ENCODE data around the gene CSHL1. TPM values are rescaled to one million over a fixed set of nuclear protein-coding genes. Genes with fewer than 3 reads are reported as not detected.
A peak's percentile ranks its signal among the peaks of the same experiment; 100 is the strongest.

CSHL1 gene
- total RNA-seq, 2 donors from 2014 or later, result not detected

DNA sequence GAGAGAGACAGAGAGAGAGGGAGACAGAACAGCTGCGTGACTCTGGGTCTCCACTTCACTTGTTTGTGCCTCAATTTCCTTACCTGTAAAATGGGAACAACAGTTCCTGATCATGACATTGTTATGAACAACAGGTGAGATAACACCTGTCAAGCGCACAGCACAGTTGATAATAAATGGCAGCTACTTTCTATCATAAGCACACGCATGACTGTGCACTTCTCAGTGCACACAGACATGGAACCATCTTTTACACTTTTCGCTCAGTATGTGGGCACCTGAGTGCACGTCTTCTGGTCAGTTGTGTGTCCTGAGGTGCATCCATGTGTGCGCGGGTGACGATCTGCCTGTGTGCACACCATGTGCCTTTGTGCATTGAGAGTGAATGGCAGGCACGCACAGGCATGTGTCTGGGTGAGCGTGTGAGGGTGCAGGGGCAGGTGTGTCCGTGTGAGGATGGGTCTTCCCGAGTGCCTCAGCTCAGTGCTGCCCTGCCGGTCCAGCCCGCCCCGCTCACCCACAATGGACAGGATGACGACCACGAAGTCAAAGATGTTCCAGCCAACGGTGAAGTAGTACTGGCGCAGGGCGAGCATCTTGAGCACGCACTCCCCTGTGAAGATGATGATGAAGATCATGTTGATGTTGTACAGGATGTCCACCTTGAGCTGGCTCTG is 31.4 kb upstream of the CSHL1 start:
- DNase-seq (no peak), ATAC-seq (no peak)
- intact Hi-C loops (cut with DNase I, micrococcal nuclease), result no loop called here

DNA sequence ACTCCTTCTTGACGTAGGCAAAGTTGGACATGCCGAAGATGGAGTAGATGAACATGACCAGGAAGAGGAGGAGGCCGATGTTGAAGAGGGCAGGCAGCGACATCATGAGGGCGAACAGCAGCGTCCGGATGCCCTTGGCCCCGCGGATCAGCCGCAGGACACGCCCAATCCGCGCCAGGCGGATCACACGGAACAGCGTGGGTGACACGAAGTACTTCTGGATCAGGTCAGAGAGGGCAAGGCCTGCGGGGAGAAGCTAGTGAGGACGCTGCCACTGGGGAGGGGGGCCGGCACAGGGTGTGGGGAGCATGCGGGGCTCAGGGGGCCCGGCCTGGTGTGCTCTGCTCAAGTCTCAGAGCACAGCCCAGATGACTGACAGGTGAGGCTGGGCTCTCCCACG is 30.7 kb upstream of the CSHL1 start:
- intact Hi-C loops (cut with DNase I, micrococcal nuclease), result no loop called here
- ATAC-seq (no peak), DNase-seq (no peak)

DNA sequence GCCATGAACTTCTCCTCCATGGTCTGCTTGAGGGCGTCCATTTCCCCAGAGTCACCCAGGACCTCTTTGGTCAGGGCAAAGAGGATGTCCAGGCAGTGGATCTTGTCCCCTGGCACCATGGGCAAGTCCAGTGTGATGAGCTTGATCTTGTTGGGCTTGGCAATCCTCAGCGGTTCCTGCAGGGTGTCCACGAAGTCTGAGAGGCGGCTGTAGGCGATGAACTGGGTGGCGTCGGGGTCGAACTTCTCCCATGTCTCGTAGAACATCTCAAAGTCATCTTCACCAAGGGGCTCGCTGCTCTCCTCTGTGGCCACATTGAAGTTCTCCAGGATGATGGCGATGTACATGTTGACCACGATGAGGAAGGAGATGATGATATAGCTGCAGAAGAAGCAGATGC is 30.1 kb upstream of the CSHL1 start:
- ATAC-seq, result no peak
- intact Hi-C loops (cut with DNase I, micrococcal nuclease), result no loop called here
- DNase-seq, result no peak

DNA sequence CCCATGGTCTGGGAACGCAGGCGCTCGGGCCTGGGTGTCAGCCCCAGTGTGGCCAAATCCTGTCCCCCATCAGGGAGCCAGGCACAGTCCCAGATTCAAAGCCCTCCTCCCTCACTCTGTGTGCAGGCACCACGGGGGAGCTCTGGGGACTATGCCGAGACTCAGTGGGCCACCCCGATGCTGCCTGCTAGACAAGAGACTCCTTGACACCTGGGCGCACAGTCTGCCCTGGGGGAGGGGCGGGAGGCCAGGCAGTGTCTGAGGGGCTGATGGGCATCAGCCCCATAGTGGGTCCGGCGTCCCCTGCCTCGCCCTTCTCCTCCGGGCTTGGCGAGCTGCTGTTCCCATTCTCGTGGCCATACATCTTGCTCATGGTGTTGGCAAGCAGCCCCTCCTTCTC is 29.5 kb upstream of the CSHL1 start:
- intact Hi-C loops (cut with DNase I, micrococcal nuclease), result no loop called here
- ATAC-seq (no peak), DNase-seq (no peak)

DNA sequence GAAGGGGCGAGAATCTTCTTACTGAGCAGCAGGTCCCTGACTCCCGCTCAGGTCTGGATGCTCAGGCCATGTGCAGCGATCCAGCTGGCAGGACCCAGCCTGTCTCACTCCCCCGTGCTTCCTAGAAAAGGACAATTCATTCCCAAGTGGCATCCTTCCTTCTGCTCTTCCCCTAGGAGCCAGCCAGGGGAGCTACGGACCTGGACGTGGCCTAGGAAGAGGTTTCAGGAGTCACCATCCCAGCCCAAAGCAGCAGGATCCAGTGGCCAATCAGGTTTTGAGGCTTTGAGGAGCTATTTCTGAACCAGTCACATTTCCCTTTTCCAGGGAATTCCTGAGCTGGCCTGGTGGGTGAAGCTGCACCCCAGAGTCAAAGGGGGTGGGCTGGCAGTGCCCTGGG is 28.8 kb upstream of the CSHL1 start:
- no peak for ATAC-seq
- intact Hi-C loops (cut with DNase I, micrococcal nuclease), result no loop called here
- no peak for DNase-seq

DNA sequence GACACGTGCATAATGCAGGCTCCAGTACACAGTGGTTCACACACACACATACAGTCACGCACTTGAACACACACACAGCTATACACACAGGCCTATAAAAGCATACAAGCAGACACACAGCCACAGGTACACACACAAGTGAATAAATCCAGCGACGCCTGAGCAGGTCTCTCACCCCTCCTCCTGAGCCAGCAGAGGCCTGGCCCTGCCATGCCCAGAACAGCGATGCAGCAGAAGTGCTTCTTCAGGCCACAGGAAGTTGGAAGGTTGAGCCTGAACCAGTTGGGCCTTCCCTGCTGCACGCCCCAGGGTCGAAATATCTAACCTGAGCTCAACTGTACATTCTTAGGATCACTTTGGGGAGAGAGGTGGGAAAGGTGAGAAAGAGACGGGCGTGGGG is 28.3 kb upstream of the CSHL1 start:
- intact Hi-C loops (cut with DNase I, micrococcal nuclease), result no loop called here
- DNase-seq, result no peak
- ATAC-seq, result no peak

DNA sequence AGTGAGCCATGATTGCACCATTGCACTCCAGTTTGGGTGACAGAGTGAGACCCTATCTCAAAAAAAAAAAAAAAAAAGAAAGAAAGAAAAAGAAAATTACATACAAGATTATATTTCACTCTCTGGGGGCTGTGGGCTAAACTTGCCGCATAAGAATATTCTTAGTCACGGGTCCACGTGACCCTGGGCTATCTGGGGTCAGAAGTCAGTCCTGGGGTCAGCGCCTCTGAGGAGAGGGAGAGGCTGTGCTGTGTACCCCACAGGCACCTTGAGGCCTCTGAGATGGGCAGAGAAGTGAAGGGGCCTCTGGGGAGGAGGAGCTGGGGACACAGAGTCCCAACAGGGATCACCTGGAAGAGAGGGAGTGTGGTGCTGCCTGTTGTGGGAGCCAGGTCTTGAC is 26.9 kb upstream of the CSHL1 start:
- intact Hi-C loops (cut with DNase I, micrococcal nuclease), result no loop called here
- ATAC-seq (no peak), DNase-seq (no peak)

DNA sequence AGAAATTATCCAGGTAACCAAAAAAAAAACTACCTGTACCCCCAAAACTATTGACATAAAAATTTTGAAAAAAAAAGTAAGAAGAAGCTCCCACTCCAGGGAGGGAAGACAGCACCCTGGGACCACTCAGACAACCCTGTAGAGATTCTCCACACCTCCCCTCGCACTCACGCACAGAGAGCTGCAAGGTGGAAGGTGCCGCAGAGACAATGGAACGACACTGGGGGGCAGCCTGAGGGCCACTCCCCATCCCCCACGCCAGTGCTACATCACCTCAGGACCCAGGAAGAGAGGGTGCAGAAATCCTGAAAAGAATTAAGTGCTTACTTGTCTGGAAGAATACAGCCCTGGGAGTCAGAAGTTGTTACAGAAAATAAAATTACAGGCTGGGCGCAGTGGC is 26.3 kb upstream of the CSHL1 start:
- intact Hi-C loops (cut with DNase I, micrococcal nuclease), result no loop called here
- ATAC-seq, result no peak
- DNase-seq, result no peak

DNA sequence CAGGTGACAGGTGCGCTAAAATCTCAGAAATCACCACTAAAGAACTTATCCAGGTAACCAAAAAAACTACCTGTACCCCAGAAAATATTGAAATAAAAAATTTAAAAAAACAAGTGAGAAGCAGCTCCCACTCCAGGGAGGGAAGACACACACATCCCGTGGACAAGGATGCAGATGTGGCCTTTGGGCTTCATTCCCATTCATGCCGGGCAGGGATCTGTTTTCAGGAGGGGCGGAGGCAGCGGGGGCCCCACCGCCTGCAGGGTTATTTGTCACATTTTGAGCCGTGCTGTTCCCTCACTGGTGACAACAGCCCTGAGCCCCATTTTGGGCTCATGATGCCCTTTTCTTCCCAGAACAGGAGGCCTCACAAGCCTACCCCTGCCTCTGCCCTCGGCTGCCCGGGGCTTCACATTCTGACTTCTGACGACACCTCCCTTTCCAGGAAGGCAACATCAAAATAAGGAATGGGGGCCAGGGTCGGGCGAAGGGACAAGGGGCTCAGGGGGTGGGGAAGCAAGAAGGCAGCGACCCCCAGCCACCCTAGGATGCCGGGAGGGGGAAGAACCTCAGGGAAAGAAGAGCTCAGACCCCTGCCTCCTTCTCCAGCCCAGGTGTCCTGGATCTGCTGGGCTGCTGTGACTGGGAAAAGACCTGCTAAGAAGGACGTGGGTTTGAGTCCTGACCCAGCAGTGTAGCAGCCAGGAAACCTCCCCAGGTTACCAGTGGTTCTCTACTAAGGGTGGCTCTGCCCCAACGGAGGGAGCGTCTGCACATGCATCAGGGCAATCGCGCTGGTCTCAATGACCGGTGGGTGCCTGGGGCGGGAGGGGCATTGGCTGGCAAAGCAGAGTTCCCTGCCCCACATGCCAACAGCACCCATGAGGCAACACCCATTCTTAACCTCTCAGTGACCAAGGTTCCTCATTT is 23.4 kb upstream of the CSHL1 start:
- intact Hi-C loops (cut with DNase I, micrococcal nuclease), result no loop called here
- DNase-seq, result no peak
- ATAC-seq, result no peak

DNA sequence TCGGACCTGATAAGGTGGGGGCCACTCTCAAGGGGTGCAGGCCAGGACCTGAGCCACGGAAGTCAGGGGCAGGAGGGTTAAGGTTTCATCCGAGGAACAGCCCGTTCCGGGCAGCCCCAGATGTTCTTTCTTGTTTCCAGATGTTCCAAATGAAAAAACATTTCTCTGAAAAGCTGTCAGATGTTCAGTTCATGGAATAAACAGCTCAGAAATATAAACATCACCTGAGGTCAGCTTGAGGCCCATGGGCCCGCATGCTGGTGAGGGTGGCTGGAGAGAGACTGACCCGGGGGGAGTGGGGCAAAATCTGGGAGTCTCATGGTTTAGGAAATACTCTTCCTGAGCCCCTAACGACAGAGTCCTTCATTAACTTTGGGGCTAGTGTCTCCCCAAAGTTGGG is 22.5 kb upstream of the CSHL1 start:
- ATAC-seq (no peak), DNase-seq (no peak)
- intact Hi-C loops (cut with DNase I, micrococcal nuclease), result no loop called here

DNA sequence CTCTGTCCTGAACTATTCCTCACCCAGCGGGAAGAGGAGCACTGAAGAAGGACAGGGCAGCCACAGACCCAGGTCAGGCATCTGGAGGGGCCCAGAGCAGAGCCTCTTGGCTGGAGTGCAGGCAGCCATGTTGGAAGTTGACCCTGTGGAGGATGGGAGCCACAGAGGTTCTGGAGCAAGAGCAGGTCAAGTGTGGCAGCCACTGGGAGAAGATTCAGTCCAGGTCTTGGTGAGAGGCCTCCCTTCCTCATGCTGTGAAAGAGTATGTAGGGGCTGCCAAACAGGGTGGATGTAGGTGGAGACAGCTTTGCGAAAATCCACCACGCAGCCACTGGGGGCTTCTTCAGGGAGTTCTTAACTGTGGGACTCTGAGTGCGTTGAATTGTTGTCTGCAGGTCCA is 21.7 kb upstream of the CSHL1 start:
- no peak for ATAC-seq
- no peak for DNase-seq
- intact Hi-C loops (cut with DNase I, micrococcal nuclease), result no loop called here

DNA sequence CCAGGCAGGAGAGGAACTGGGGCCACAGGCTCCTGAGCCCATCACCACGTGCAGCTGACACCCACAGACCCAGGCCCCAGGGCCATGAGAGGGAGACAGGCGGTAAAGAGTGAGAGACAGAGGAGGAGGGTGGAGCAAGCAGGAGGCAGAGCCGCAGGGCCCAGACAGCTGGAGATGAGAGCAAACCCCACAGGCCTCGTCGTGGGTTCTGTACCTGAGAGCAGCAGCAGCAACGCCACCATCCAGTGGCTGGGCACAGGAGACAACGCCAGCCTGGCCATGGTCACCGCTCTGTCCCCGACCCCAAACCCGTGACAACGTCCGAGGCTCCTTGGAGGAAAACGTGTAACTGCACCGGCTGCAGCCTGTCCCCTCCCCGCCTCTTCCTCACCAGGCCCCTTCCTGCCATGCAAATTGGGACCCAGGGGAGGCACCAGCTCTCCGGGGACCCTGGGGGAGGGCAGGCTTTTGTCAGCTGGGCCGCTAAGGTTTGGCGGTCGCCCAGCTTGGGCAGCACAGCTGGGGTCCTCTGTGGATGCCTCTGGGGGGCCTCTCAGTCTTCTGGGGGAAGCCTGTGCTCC is 21.0 kb upstream of the CSHL1 start, which contains the start of gene CD79B:
Gene CD79B, minus strand, starts transcription at position 351 of the 581 bp plus-strand sequence. Its CDS starts 70 bp downstream, at position 281.
- ATAC-seq (peak; percentile 27), DNase-seq (peak; percentile 38 to 53)
- intact Hi-C loops (cut with DNase I, micrococcal nuclease), result no loop called here

DNA sequence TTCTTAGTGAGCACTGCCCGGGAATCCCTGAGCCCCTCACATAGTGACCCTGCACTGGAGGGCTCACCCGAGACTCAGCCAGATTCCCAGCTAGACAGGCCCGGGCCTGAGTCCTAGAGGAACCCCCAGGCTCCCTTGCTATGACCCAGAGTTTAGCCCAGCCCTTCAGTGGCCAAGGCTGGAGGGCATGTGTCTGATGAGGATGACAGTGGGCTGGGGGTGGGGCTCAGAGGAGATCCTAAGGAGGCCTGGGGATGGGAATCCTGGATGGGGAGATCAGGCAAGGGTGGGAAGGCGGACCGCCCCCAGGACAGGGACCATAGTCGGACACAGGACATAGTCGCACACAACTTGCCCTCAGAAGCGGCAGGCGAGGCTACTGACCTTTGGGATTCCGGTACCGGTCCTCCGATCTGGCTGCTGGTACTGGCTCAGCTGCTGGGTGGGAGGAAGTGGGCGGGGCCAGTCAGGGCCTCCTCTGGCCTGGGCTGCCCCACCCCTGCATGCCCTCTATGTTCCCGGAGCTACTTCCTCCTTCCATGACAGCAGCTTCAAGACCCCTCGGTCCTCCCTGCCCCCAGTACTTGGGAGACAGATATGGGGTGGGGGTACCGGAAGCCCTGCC is 20.0 kb upstream of the CSHL1 start:
- ATAC-seq (peak; percentile 82), DNase-seq (peak; percentile 66 to 80)
- intact Hi-C loops (cut with DNase I, micrococcal nuclease), result no loop called here

DNA sequence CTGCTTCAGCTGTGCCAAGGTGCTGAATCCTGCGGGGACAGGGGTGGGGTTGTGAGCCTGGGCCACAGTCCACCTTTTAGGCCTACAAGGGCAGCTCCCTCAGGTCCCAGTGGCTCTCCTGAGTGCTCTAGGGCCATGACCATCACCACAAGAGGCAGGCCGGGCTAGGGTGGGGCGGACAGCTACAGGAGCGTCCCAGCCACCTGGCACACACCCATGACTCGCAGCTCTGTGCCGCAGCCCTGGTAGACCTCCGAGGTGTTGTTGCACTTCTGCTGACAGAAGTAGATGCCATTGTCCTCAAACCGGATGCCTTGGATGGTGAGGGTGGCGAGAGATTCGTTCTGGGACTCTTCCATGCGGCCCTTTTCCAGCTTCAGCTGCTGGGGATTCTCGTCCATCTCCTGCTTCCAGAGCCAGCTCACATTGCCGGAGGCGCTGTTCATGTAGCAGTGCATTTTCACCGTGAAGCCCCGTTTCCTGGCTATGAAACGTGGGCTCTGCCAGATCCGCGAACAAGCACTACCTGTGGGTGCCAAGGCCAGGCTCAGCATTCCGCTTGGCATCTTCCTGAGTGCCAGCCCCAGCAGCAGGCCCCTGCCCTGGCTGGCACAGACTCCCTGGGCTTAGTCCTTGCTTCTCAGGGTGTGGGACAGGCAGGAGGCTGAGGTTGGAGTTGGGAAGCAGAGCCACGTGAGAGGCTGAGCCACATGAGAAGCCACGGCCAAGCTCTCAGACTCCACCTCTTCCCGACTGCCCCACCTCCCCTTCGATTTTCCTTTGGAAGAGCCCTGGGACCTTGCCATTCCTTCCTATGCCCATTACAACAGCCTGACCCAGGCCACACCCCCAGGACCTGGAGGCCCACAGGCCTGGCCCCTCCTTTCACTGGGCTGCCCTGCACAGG is 19.1 kb upstream of the CSHL1 start:
- ATAC-seq, result no peak
- no peak for DNase-seq
- intact Hi-C loops (cut with DNase I, micrococcal nuclease), result loop anchor here in 1 of 2 donors (10.0 kb wide), 1 partner anchor 95 kb away; the partner anchor contains the start of gene ICAM2

DNA sequence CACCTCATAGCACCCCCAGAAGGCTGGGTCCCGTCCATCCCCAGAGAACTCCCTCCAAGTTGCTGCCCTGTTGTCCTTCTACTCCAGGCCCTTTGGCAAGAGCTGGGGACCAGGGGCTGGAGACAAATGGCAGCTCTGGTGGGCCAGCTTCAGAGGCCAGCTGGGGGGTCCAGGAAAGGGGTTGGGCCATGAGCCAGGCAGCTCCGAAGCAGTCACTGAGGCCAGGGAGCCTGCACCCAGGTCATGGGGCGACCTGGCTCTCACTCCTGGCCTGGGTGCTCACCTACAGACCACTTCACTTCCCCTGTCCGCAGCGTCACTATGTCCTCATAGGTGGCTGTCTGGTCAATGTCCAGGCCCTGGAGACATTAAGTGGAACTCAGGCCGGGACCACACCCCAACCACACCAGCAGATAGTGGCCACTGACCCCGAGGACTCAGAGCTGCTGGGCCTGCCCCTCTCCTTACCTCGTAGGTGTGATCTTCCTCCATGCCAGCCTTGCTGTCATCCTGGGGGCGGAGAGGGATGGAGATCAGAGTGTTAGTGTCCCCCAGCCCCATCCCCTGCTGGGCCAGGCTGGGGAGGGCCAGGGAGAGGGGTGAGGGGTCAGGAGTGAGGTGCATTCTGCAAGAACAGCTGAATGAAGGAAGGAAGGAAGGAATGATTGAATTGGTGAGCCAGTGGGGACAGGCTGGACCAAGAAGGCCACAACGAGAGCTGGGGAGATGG is 18.1 kb upstream of the CSHL1 start:
- DNase-seq, result no peak
- intact Hi-C loops (cut with DNase I, micrococcal nuclease), result loop anchor here in 1 of 2 donors (10.0 kb wide), 1 partner anchor 96 kb away; the partner anchor contains the start of gene ICAM2
- ATAC-seq, result no peak

DNA sequence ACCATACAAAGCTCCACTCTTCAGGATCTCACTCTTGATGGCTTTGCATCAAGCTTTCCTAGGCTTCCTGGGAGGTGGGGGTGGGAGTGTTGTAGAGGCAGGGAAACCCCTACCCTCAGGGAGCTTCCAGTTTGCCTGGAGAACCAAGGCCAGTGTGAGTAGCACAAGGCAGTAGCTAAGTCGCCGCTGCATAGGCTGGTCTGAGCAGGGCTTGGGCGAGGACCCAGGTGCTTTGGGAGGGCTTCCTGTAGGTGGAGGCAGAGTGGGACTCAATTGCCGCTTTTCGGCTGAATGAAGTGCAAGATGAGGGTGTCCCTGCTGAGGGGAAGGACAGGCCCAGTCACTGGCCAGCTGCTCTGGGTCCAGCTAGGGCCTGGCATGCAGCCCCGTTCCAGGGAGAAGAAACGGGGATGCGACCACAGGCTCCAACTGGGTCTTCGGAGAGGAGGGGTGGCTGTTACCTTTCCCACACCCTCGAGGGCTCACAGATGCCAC is 17.2 kb upstream of the CSHL1 start:
- DNase-seq, result no peak
- ATAC-seq, result no peak
- intact Hi-C loops (cut with DNase I, micrococcal nuclease), result loop anchor here in 1 of 2 donors (10.0 kb wide), 1 partner anchor 97 kb away; the partner anchor contains the start of gene ICAM2

DNA sequence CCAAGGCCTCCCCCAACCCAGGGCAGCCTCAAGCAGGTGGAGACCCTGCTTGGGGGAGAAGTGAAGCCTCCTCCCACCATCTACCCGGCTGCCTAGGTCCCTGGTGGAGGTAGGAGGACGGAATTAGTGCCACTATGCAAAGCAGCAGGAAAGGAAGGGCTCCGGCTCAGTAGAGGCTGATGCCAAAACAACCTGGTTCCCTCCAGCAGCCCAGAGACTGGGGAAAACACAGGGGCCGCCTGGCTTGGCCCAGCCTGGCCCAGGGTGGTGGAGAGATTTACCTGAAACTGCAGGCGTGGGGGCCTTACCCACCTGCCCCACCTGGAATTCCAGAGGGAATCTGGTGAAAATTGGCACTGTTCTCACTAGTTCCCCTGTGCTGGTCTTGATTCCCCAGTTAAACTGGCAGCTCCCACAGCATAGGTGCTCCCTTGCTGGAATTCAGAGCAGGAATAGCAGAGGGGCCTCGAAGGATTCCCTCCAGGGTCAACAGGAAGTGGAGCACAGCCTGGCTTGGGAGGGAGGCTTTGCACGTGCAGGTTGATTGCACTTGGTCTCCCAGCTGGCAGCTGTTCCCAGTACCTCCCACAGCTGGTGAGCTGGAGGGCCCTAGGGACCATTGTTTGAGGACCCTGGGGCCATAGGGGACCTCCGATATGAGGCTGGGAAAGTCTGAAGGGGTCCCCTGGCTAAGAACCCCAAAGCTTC is 16.6 kb upstream of the CSHL1 start:
- intact Hi-C loops (cut with DNase I, micrococcal nuclease), result loop anchor here in 1 of 2 donors (10.0 kb wide), 1 partner anchor 97 kb away; the partner anchor contains the start of gene ICAM2
- DNase-seq (no peak), ATAC-seq (no peak)
